PC-3 (cell line): Measurements from ENCODE around the gene SH2D6. TPM values are rescaled to one million over a fixed set of nuclear protein-coding genes. Genes with fewer than 3 reads are reported as not detected.
A peak's percentile ranks its signal among the peaks of the same experiment; 100 is the strongest.

Source experiments
- ATAC-seq: fragments of 200-7000 bp; cut with Tn5 transposase; 2 replicates; pipeline ENCODE4 v1.9.1; 2020; ENCODE audit warnings: mild to moderate bottlenecking, moderate library complexity
- BruUV-seq: library from RNA; stranded (reverse); fragments of 400-500 nt; replicated peaks from 2 replicates; lab custom pipeline; 2021; lab: Mats Ljungman, UMichigan
- CTCF ChIA-PET: fragments of 300-600 bp; sonication (Branson Sonifier 250); formaldehyde crosslinking; loops from one replicate; lab custom pipeline; 2022; ENCODE audit warnings: antibody characterized with exemption; lab: Charles Lee
- POLR2A ChIA-PET: fragments of 300-600 bp; sonication (Branson Sonifier 250); formaldehyde crosslinking; loops from one replicate; lab custom pipeline; 2022; ENCODE audit warnings: antibody characterized with exemption; ENCODE audit not compliant: unreplicated experiment; lab: Charles Lee
- DNase-seq: peaks from one replicate; pipeline ENCODE4 v3.0.0-alpha.2; 2015
- H2AFZ ChIP-seq: fragments of 300-600 bp; sonication (generic); 2 replicates; pipeline ENCODE4 v1.6.0; 2016; ENCODE audit warnings: antibody characterized with exemption, low read length
- H3F3A ChIP-seq: fragments of 300-600 bp; sonication (generic); one replicate; pipeline ENCODE4 v1.6.0; 2017; ENCODE audit warnings: antibody characterized with exemption, low read length, control low read depth, mild to moderate bottlenecking; ENCODE audit not compliant: unreplicated experiment
- H3K27ac ChIP-seq: fragments of 300-600 bp; sonication (generic); 2 replicates; pipeline ENCODE4 v1.5.1; 2016; ENCODE audit warnings: mild to moderate bottlenecking, low read length
- H3K27me3 ChIP-seq: fragments of 300-600 bp; sonication (generic); 2 replicates; pipeline ENCODE4 v1.6.1; 2016; ENCODE audit warnings: low read length, mixed read lengths
- H3K36me3 ChIP-seq: fragments of 300-600 bp; sonication (generic); 2 replicates; pipeline ENCODE4 v1.6.1; 2016; ENCODE audit warnings: low read depth, mixed run types, low read length, mixed read lengths
- H3K4me1 ChIP-seq: fragments of 300-600 bp; sonication (generic); 2 replicates; pipeline ENCODE4 v1.5.1; 2016; ENCODE audit warnings: low read length; ENCODE audit not compliant: insufficient read depth
- H3K4me2 ChIP-seq: fragments of 300-600 bp; sonication (generic); 2 replicates; pipeline ENCODE4 v1.6.0; 2016; ENCODE audit warnings: low read length
- H3K4me3 ChIP-seq: fragments of 300-600 bp; sonication (generic); 2 replicates; pipeline ENCODE4 v1.5.1; 2016; ENCODE audit warnings: mild to moderate bottlenecking, low read length, mixed read lengths
- H3K79me2 ChIP-seq: fragments of 300-600 bp; sonication (generic); 2 replicates; pipeline ENCODE4 v1.6.1; 2017; ENCODE audit warnings: low read length, mixed read lengths
- H3K9ac ChIP-seq: fragments of 300-600 bp; sonication (generic); 2 replicates; pipeline ENCODE4 v1.6.0; 2016; ENCODE audit warnings: mild to moderate bottlenecking, low read length
- H3K9me2 ChIP-seq: fragments of 300-600 bp; sonication (generic); replicated peaks from 2 replicates; pipeline ENCODE4 v1.6.1; 2016; ENCODE audit warnings: mixed run types, low read length, mixed read lengths
- H3K9me3 ChIP-seq: fragments of 300-600 bp; sonication (generic); 2 replicates; pipeline ENCODE4 v1.6.1; 2016; ENCODE audit warnings: low read length, mixed read lengths
- H4K20me1 ChIP-seq: fragments of 300-600 bp; sonication (generic); 2 replicates; pipeline ENCODE4 v1.6.1; 2016; ENCODE audit warnings: low read length, mixed read lengths
- CTCF ChIP-seq: fragments of 300-600 bp; sonication (generic); conservative IDR thresholded peaks from 2 replicates; pipeline ENCODE4 v1.5.1; 2017; ENCODE audit warnings: antibody characterized with exemption, low read depth, mild to moderate bottlenecking, low read length
- EZH2 ChIP-seq: fragments of 300-600 bp; sonication (generic); IDR thresholded peaks from one replicate; pipeline ENCODE4 v1.6.1; 2017; ENCODE audit warnings: antibody characterized with exemption, mild to moderate bottlenecking, low read length; ENCODE audit not compliant: unreplicated experiment
- EZH2phosphoT487 ChIP-seq: fragments of 300-600 bp; sonication (generic); IDR thresholded peaks from 2 replicates; pipeline ENCODE4 v1.6.1; 2018; ENCODE audit warnings: mild to moderate bottlenecking, antibody characterized with exemption, low read length, borderline replicate concordance
- intact Hi-C: fragments of 100-400 bp; cut with micrococcal nuclease; formaldehyde crosslinking; loops from 2 replicates; pipeline ENCODE4 v1.9.0; 2023
- total RNA-seq: library from RNA; depleted of rRNA; stranded (reverse); fragments of >200 nt; gene quantifications from 2 replicates; pipeline ENCODE4 v1.2.3, GENCODE V29; 2014

SH2D6 gene
- total RNA-seq, 1 experiment from 2014 or later = not detected

GRCh38 chr2:85445316-85446295 lies 27.1 kb downstream of the SH2D6 start:
- H3K36me3 ChIP-seq = no peaks in the 10 kb centered on the region
- intact Hi-C loops = no loop called here
- no peaks in the 10 kb centered on the region for H3K27me3 ChIP-seq
- TF ChIP-seq EZH2phosphoT487 (no peak), EZH2 (no peak), CTCF (no peak)
- H3K9ac ChIP-seq = no peak overlapping the region
- BruUV-seq = TSS peak; percentile 80
- H3K79me2 ChIP-seq = no peaks in the 10 kb centered on the region
- peaks cover 3% of the 10 kb centered on the region; the same call in 1 of the 2 replicates for H3K4me1 ChIP-seq
- POLR2A ChIA-PET = no interaction called here
- no peaks in the 10 kb centered on the region for H3K9me3 ChIP-seq
- H3K27ac ChIP-seq = no peak overlapping the region
- CTCF ChIA-PET = no interaction called here
- DNase-seq = no peak
- 0 out of 2 replicates have a peak overlapping the region, but pooled peaks have one; percentile 21 for H2AFZ ChIP-seq
- no peak overlapping the region for H3K4me2 ChIP-seq
- H3K9me2 ChIP-seq = no peaks in the 10 kb centered on the region
- peak; percentile 60 for ATAC-seq
- H3K4me3 ChIP-seq = no peak overlapping the region
- no peaks in the 10 kb centered on the region for H3F3A ChIP-seq
- H4K20me1 ChIP-seq = no peaks in the 10 kb centered on the region

- ChIA-PET CTCF (interaction anchor here (0.5 kb wide), 1 partner anchor 26 kb away, joined by 3 read pairs; no protein-coding TSS in a partner anchor), POLR2A (no interaction called here)
- Histone ChIP-seq H3K4me1 (peaks cover 3% of the 10 kb centered on the region; the same call in 1 of the 2 replicates), H3K4me3 (no peak overlapping the region), H3K4me2 (no peak overlapping the region), H3K9ac (no peak overlapping the region), H3K27me3 (no peaks in the 10 kb centered on the region), H3K36me3 (no peaks in the 10 kb centered on the region), H3K27ac (no peak overlapping the region), H3K9me3 (no peaks in the 10 kb centered on the region), H3K9me2 (no peaks in the 10 kb centered on the region), H3K79me2 (no peaks in the 10 kb centered on the region), H3F3A (no peaks in the 10 kb centered on the region), H2AFZ (no peak overlapping the region), H4K20me1 (no peaks in the 10 kb centered on the region)
- BruUV-seq = no TSS peak
- DNase-seq (no peak), ATAC-seq (0 out of 2 replicates have a peak, but pooled peaks have one; percentile 12)
- intact Hi-C loops = no loop called here
- TF ChIP-seq EZH2 = no peak
- TF ChIP-seq CTCF = no peak
- TF ChIP-seq EZH2phosphoT487 = no peak
Measured at GRCh38 chr2:85446296-85447221, 28.0 kb downstream of the SH2D6 start.
